DMS153 treated with DMSO at 0.1 percent for 48 hours (cell line): ENCODE results near the gene ATF6.

ENCODE experiments used
- DNase-seq: peaks from one replicate; lab custom pipeline; 2025; ENCODE audit not compliant: unreplicated experiment; lab: John Stamatoyannopoulos, UW

ATF6 gene

GRCh38 chr1:161933592-161934588 lies 167.8 kb downstream of the ATF6 start:
- no peak for DNase-seq

GRCh38 chr1:161935264-161935663 lies 169.1 kb downstream of the ATF6 start:
- no peak for DNase-seq

GRCh38 chr1:161936786-161937185 lies 170.7 kb downstream of the ATF6 start:
- no peak for DNase-seq

- DNase-seq, result no peak
Observed at GRCh38 chr1:161940866-161941591, 174.9 kb downstream of the ATF6 start.

- no peak for DNase-seq
Observed at GRCh38 chr1:161941726-161942436, 175.8 kb downstream of the ATF6 start.

GRCh38 chr1:161943737-161944136 lies 177.6 kb downstream of the ATF6 start:
- no peak for DNase-seq

- DNase-seq, result no peak
Observed at GRCh38 chr1:161944381-161944780, 178.3 kb downstream of the ATF6 start.

GRCh38 chr1:161945306-161946060 lies 179.4 kb downstream of the ATF6 start:
- DNase-seq, result no peak

GRCh38 chr1:161946071-161946987 lies 180.2 kb downstream of the ATF6 start:
- no peak for DNase-seq

GRCh38 chr1:161948435-161948834 lies 182.3 kb downstream of the ATF6 start:
- no peak for DNase-seq

GRCh38 chr1:161949548-161949947 lies 183.4 kb downstream of the ATF6 start:
- no peak for DNase-seq

GRCh38 chr1:161950377-161950776 lies 184.3 kb downstream of the ATF6 start:
- no peak for DNase-seq

GRCh38 chr1:161951646-161952045 lies 185.5 kb downstream of the ATF6 start:
- no peak for DNase-seq

GRCh38 chr1:161952607-161953172 lies 186.6 kb downstream of the ATF6 start:
- DNase-seq, result no peak

GRCh38 chr1:161953256-161953920 lies 187.3 kb downstream of the ATF6 start:
- DNase-seq, result no peak

GRCh38 chr1:161954050-161954449 lies 187.9 kb downstream of the ATF6 start:
- DNase-seq, result peak; percentile 41

- no peak for DNase-seq
Observed at GRCh38 chr1:161954466-161954865, 188.3 kb downstream of the ATF6 start.

GRCh38 chr1:161955606-161956005 lies 189.5 kb downstream of the ATF6 start:
- no peak for DNase-seq

- no peak for DNase-seq
Observed at GRCh38 chr1:161956097-161956496, 190.0 kb downstream of the ATF6 start.
